ENCODE data around the gene BUB3.
A peak's percentile ranks its signal among the peaks of the same experiment; 100 is the strongest.

Gene BUB3

GRCh38 chr10:123154092-123154710 lies at the start of gene BUB3:
BUB3 (plus strand) TSS chr10:123154402; CDS start chr10:123154918, 516 bp downstream.
- peak; percentile 97 for DNase-seq (ENCODE audit: low spot score)

GRCh38 chr10:123109466-123109865 lies 44.7 kb upstream of the BUB3 start:
- no peak for DNase-seq (ENCODE audit: low spot score)

GRCh38 chr10:123117644-123118417 lies 36.4 kb upstream of the BUB3 start:
- DNase-seq (ENCODE audit: low spot score) = no peak

- no peak for DNase-seq (ENCODE audit: low spot score)
Measured at GRCh38 chr10:123119081-123119480, 35.1 kb upstream of the BUB3 start.

GRCh38 chr10:123126246-123126645 lies 28.0 kb upstream of the BUB3 start:
- no peak for DNase-seq (ENCODE audit: low spot score)

- DNase-seq (ENCODE audit: low spot score) = peak; percentile 67
Measured at GRCh38 chr10:123129618-123130271, 24.5 kb upstream of the BUB3 start.

GRCh38 chr10:123132576-123133477 lies 21.4 kb upstream of the BUB3 start:
- DNase-seq (ENCODE audit: low spot score) = peak; percentile 74

GRCh38 chr10:123133541-123134342 lies 20.5 kb upstream of the BUB3 start:
- DNase-seq (ENCODE audit: low spot score) = no peak

GRCh38 chr10:123134343-123134914 lies 19.8 kb upstream of the BUB3 start:
- no peak for DNase-seq (ENCODE audit: low spot score)

GRCh38 chr10:123134915-123135414 lies 19.2 kb upstream of the BUB3 start:
- no peak for DNase-seq (ENCODE audit: low spot score)

- no peak for DNase-seq (ENCODE audit: low spot score)
Measured at GRCh38 chr10:123135415-123136141, 18.6 kb upstream of the BUB3 start, which contains the start of gene HMX3. HMX3 (plus strand) TSS chr10:123135970; CDS start chr10:123136051, 81 bp downstream.

- DNase-seq (ENCODE audit: low spot score) = no peak
Measured at GRCh38 chr10:123136221-123136805, 17.9 kb upstream of the BUB3 start.

GRCh38 chr10:123136806-123137642 lies 17.2 kb upstream of the BUB3 start:
- DNase-seq (ENCODE audit: low spot score) = no peak

- DNase-seq (ENCODE audit: low spot score) = no peak
Measured at GRCh38 chr10:123139165-123139520, 15.1 kb upstream of the BUB3 start.

GRCh38 chr10:123139521-123140163 lies 14.6 kb upstream of the BUB3 start:
- DNase-seq (ENCODE audit: low spot score) = no peak

GRCh38 chr10:123140164-123140982 lies 13.8 kb upstream of the BUB3 start:
- DNase-seq (ENCODE audit: low spot score) = no peak

- no peak for DNase-seq (ENCODE audit: low spot score)
Measured at GRCh38 chr10:123140983-123141390, 13.2 kb upstream of the BUB3 start.
